Measurements from ENCODE around the gene PNP. TPM values are rescaled to one million over a fixed set of nuclear protein-coding genes. Genes with fewer than 3 reads are reported as not detected.

Gene PNP
- total and polyA plus RNA-seq, 4 donors = 15.5 to 119 (median 37.0) TPM

DNA sequence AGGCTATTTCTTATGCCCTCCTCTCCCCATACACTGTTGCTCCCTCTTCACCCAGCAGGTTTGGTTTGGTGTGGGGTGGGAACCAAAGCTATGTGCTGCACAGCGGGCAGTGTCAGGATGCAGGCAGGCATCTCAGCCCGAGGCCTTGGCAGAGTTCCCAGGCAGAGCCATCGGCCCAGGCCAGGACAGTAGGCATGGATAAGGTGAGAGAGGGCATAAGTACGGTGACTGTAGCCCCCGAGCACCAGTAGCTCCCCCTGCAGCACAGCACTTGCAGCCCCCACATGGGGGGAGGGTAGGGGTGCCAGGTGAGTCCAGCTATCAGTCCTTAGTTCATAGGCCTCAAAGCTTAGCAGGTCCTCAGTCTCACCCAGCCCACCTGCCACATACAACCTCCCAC lies 40.4 kb upstream of the PNP start:
- no peak overlapping the region for H3K27ac ChIP-seq (ENCODE audit: low read depth in 1 of 2, low read length in 1 of 2)
- H3K9ac ChIP-seq (ENCODE audit: insufficient read depth in 1 of 2, low read length in 2 of 2) = no peak overlapping the region
- TF ChIP-seq, protein P1, sequence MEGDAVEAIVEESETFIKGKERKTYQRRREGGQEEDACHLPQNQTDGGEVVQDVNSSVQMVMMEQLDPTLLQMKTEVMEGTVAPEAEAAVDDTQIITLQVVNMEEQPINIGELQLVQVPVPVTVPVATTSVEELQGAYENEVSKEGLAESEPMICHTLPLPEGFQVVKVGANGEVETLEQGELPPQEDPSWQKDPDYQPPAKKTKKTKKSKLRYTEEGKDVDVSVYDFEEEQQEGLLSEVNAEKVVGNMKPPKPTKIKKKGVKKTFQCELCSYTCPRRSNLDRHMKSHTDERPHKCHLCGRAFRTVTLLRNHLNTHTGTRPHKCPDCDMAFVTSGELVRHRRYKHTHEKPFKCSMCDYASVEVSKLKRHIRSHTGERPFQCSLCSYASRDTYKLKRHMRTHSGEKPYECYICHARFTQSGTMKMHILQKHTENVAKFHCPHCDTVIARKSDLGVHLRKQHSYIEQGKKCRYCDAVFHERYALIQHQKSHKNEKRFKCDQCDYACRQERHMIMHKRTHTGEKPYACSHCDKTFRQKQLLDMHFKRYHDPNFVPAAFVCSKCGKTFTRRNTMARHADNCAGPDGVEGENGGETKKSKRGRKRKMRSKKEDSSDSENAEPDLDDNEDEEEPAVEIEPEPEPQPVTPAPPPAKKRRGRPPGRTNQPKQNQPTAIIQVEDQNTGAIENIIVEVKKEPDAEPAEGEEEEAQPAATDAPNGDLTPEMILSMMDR (IDR thresholded peaks at IDR 0.05; ENCODE audit: control extremely low read depth, extremely low read depth) = no peak
- DNase-seq (no peak), ATAC-seq (ENCODE audit: insufficient read depth, low FRiP score) (no peak)
- 27 to 40% methylated on average over 5 of the region's 5 CpGs for WGBS, 2 donors
- H3K36me3 ChIP-seq (ENCODE audit: control insufficient read depth in 4 of 4, insufficient read depth in 4 of 4, low read length in 4 of 4) = no peaks in the 10 kb centered on the region
- H3K9me3 ChIP-seq (ENCODE audit: control insufficient read depth in 4 of 4, insufficient read depth in 3 of 4, low read length in 3 of 4) = no peaks in the 10 kb centered on the region
- peaks cover 0 to 2% (median 0%) of the 10 kb centered on the region in 3 donors for H3K27me3 ChIP-seq (ENCODE audit: control insufficient read depth in 3 of 3, insufficient read depth in 3 of 3, low read length in 2 of 3)
- peaks cover 0 to 9% (median 0%) of the 10 kb centered on the region in 5 donors for H3K4me1 ChIP-seq (ENCODE audit: control insufficient read depth in 5 of 5, insufficient read depth in 5 of 5, low read length in 5 of 5)
- H3K4me3 ChIP-seq = no peak overlapping the region

DNA sequence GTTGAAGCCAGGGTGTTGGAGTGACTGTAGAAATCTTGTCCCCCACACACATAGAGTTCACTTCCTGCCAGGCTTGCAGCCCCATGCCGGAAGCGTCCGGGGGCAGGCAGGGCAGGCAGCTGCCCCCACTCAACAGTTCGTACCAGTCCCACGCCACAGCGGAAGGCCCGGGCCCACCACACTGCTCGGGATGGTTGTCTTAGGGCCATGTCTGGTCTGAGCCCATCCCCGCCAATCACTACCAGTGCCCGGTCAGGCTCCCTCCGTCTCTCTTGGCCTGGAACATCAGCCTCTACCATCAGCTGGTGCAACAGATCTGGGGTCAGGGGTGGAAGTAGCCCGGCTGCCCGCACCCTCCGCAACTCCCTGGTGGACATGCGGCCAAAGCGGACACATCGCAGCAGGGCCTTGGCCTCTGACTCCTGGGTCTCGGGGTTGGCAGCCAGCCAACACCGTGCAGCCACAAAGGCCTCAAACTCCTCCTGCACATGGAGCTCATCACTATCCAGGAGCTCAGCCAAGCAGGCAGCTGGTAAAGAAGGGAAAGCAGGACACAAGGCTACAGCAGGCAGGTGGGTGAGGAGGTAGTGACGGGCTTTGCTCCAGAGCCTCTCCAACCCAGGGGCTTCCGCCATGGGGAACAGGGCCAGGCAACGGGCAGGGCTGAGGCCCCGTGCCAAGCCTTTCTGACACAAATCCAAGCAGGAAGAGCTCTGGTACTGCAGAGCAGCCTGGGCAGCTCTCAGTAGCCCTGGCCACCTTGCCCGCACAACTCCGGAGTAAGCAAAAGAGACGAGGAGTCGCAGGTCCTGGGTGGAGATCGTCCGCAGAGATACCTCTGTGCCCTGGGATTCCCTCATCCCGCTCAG lies 39.2 kb upstream of the PNP start:
- no peaks in the 10 kb centered on the region for H3K9me3 ChIP-seq (ENCODE audit: control insufficient read depth in 4 of 4, insufficient read depth in 3 of 4, low read length in 3 of 4)
- peaks cover 0 to 12% (median 0%) of the 10 kb centered on the region in 5 donors for H3K4me1 ChIP-seq (ENCODE audit: control insufficient read depth in 5 of 5, insufficient read depth in 5 of 5, low read length in 5 of 5)
- no peak overlapping the region for H3K9ac ChIP-seq (ENCODE audit: insufficient read depth in 1 of 2, low read length in 2 of 2)
- TF ChIP-seq, protein P1 (IDR thresholded peaks at IDR 0.05; ENCODE audit: control extremely low read depth, extremely low read depth) = no peak
- WGBS, 2 donors = 68% methylated on average over 30 of the region's 30 CpGs
- H3K36me3 ChIP-seq (ENCODE audit: control insufficient read depth in 4 of 4, insufficient read depth in 4 of 4, low read length in 4 of 4) = no peaks in the 10 kb centered on the region
- H3K4me3 ChIP-seq = no peak overlapping the region
- no peak overlapping the region for H3K27ac ChIP-seq (ENCODE audit: low read depth in 1 of 2, low read length in 1 of 2)
- peaks cover 0 to 7% (median 0%) of the 10 kb centered on the region in 3 donors for H3K27me3 ChIP-seq (ENCODE audit: control insufficient read depth in 3 of 3, insufficient read depth in 3 of 3, low read length in 2 of 3)
- DNase-seq = no peak
- peak; percentile 50 for ATAC-seq (ENCODE audit: insufficient read depth, low FRiP score)

DNA sequence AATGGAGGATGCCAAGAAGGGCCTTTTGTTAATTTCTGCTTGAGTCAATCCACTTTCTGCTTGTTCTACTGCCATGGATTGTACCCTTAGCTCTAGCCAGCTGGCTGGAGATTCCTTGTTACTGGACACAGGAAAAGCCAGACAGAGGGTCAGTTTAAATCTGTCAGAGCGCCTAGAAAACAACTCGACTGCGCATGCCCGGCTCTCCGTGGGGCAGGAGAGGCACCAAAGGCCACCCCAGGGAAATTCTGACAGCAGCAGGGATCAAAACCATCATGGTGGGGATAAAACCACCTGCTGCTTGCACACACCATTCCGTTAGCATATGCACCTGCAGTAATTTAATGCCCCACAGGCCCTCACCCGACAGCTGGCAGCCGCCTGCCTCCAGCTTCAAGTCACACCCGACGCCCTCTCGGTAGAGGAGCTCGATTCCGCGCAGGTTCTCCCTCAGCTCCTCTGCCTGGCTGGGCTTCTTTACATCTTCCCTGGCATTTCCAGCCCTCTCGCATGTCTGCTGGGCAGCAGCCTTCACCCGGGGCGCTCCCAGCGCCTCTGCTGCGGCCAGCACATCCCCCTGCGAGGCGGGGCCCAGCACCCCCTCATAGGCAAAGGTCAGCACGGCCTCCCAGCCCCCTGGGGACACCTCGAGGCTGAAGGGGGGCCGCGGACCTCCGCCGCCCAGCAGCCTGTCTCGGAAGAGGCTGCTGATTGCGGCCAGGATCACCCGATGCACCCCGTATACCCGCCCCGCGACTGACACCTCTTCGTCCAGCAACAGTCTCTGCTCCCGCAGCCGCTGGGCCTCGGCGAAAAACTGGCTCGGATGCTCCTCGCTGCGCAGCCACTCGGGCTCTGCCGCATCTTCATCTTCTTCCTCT lies 34.3 kb upstream of the PNP start:
- Histone ChIP-seq H3K27me3 (ENCODE audit: control insufficient read depth in 3 of 3, insufficient read depth in 3 of 3, low read length in 2 of 3) (peaks cover 0 to 23% (median 0%) of the 10 kb centered on the region in 3 donors), H3K9me3 (ENCODE audit: control insufficient read depth in 4 of 4, insufficient read depth in 3 of 4, low read length in 3 of 4) (no peaks in the 10 kb centered on the region), H3K36me3 (ENCODE audit: control insufficient read depth in 4 of 4, insufficient read depth in 4 of 4, low read length in 4 of 4) (no peaks in the 10 kb centered on the region), H3K27ac (ENCODE audit: low read depth in 1 of 2, low read length in 1 of 2) (peak overlapping the region in 1 of 2 donors; percentile 37), H3K4me1 (ENCODE audit: control insufficient read depth in 5 of 5, insufficient read depth in 5 of 5, low read length in 5 of 5) (peaks cover 0 to 9% (median 0%) of the 10 kb centered on the region in 5 donors), H3K9ac (ENCODE audit: insufficient read depth in 1 of 2, low read length in 2 of 2) (peak overlapping the region in 1 of 2 donors; percentile 12), H3K4me3 (no peak overlapping the region)
- ATAC-seq (ENCODE audit: insufficient read depth, low FRiP score) (no peak), DNase-seq (peak; percentile 31 to 65 (median 37))
- 45 to 67% methylated on average over 44 of the region's 44 CpGs for WGBS, 2 donors
- TF ChIP-seq, protein P1 (IDR thresholded peaks at IDR 0.05; ENCODE audit: control extremely low read depth, extremely low read depth) = no peak
